Subcutaneous adipose tissue (tissue), 4 donors: ENCODE data around the gene LIPG. TPM values are rescaled to one million over a fixed set of nuclear protein-coding genes. Genes with fewer than 3 reads are reported as not detected.

Experiments used
- CTCF ChIP-seq: fragments of 450-650 bp; IDR thresholded peaks from one replicate; pipeline ENCODE4 v1.5.1; 2016; ENCODE audit warnings: low read depth, mild to moderate bottlenecking, control low read depth, antibody characterized with exemption, moderate library complexity
- total RNA-seq, 4 donors: library from RNA; depleted of rRNA; stranded (reverse); fragments of >200 nt; gene quantifications; one replicate each; pipeline ENCODE4 v1.1.0, GENCODE V29; 2016

LIPG gene
- total RNA-seq, 4 donors from 2014 or later, result 0.34 to 1.1 TPM; not detected in 2

GRCh38 chr18:49534846-49535601, 26.8 kb upstream of the LIPG start:
- no peak for TF ChIP-seq CTCF

- no peak for TF ChIP-seq CTCF
Measured at GRCh38 chr18:49537232-49537896, 24.5 kb upstream of the LIPG start.

- no peak for TF ChIP-seq CTCF
Measured at GRCh38 chr18:49544362-49544761, 17.5 kb upstream of the LIPG start.

GRCh38 chr18:49546278-49546677, 15.6 kb upstream of the LIPG start:
- TF ChIP-seq CTCF, result no peak

GRCh38 chr18:49546719-49547273, 15.1 kb upstream of the LIPG start:
- TF ChIP-seq CTCF, result no peak

- TF ChIP-seq CTCF, result no peak
Measured at GRCh38 chr18:49547701-49548100, 14.2 kb upstream of the LIPG start.

GRCh38 chr18:49548229-49548636, 13.6 kb upstream of the LIPG start:
- TF ChIP-seq CTCF, result no peak
